Natural killer cell (primary cell): ENCODE measurements around the gene BSND. TPM values are rescaled to one million over a fixed set of nuclear protein-coding genes. Genes with fewer than 3 reads are reported as not detected.

Source experiments
- ATAC-seq, 3 donors: fragments of 150-1000 bp in 2 of 3; fragments of 200-7000 bp in 1 of 3; cut with Tn5 transposase; 1 replicate in 1 of 3; 2 replicates in 2 of 3; pipeline ENCODE4 v1.10.0; 2021; ENCODE audit warnings: mild to moderate bottlenecking in 2 of 3, moderate library complexity in 2 of 3
- DNase-seq, 2 donors: peaks; one replicate each; pipeline versions ENCODE4 v3.0.0 to v3.0.0-alpha.2; 2013 to 2021; ENCODE audit warnings: mixed read lengths in 1 of 2
- H3K27ac ChIP-seq: one replicate; pipeline ENCODE4 v1.5.1; 2013; ENCODE audit warnings: mild to moderate bottlenecking, low read length
- H3K27me3 ChIP-seq: one replicate; pipeline ENCODE4 v1.6.1; 2013; ENCODE audit warnings: low read length; ENCODE audit not compliant: control insufficient read depth, insufficient read depth
- H3K36me3 ChIP-seq: one replicate; pipeline ENCODE4 v1.6.1; 2013; ENCODE audit warnings: low read length; ENCODE audit not compliant: control insufficient read depth, insufficient read depth
- H3K4me1 ChIP-seq: one replicate; pipeline ENCODE4 v1.6.1; 2013; ENCODE audit warnings: low read length; ENCODE audit not compliant: control insufficient read depth, insufficient read depth
- H3K4me3 ChIP-seq: one replicate; pipeline ENCODE4 v1.5.1; 2013; ENCODE audit warnings: low read length
- H3K9me3 ChIP-seq: one replicate; pipeline ENCODE4 v1.6.1; 2013; ENCODE audit warnings: low read length; ENCODE audit not compliant: control insufficient read depth, insufficient read depth
- H3K27ac Mint-ChIP-seq, 2 donors: one replicate each; pipeline ENCODE4 v1.8.0; 2022; ENCODE audit warnings: mild to moderate bottlenecking in 2 of 2, mixed read lengths in 2 of 2, moderate library complexity in 1 of 2
- H3K27me3 Mint-ChIP-seq, 2 donors: one replicate each; pipeline ENCODE4 v1.8.0; 2022; ENCODE audit warnings: low read depth in 2 of 2, mixed read lengths in 2 of 2
- H3K36me3 Mint-ChIP-seq: one replicate; pipeline ENCODE4 v1.8.0; 2022; ENCODE audit warnings: mixed read lengths
- H3K4me1 Mint-ChIP-seq, 2 donors: one replicate each; pipeline ENCODE4 v1.8.0; 2022; ENCODE audit warnings: mixed read lengths in 2 of 2
- H3K4me3 Mint-ChIP-seq: one replicate; pipeline ENCODE4 v1.8.0; 2022; ENCODE audit warnings: mild to moderate bottlenecking, moderate library complexity, mixed read lengths
- H3K9me3 Mint-ChIP-seq, 2 donors: one replicate each; pipeline ENCODE4 v1.8.0; 2022; ENCODE audit warnings: mixed read lengths in 2 of 2
- CTCF ChIP-seq: fragments of 200-600 bp; IDR thresholded peaks from one replicate; pipeline ENCODE4 v1.8.0; 2022; ENCODE audit warnings: antibody characterized with exemption
- WGBS: methylation state at CpG from one replicate; pipeline ENCODE4 v1.1.7; 2013; ENCODE audit warnings: missing lambda C conversion rate; ENCODE audit not compliant: insufficient coverage; 5-methylcytosine and 5-hydroxymethylcytosine counted together
- intact Hi-C: fragments of 100-400 bp; cut with micrococcal nuclease; formaldehyde crosslinking; loops from one replicate; pipeline ENCODE4 v1.14.2; 2022
- total RNA-seq, 4 donors: library from RNA; stranded (reverse); fragments of 120-200 nt in 1 of 4; gene quantifications; one replicate each; pipeline versions ENCODE4 v1.2.3 to v1.2.4, GENCODE V29; 2013 to 2022

The BSND gene
- total RNA-seq, 3 donors from 2014 or later (not counting 1 experiment from before 2014, with no cell fraction given) = not detected

- no peak overlapping the region for H3K4me3 ChIP-seq
- no peaks in the 10 kb centered on the region for H3K4me1 ChIP-seq
- peaks cover 8% of the 10 kb centered on the region for H3K27me3 ChIP-seq
- no peak for TF ChIP-seq CTCF
- Mint-ChIP-seq H3K9me3 (no peaks in the 10 kb centered on the region), H3K27ac (no peak overlapping the region), H3K4me3 (no peak overlapping the region), H3K36me3 (no peaks in the 10 kb centered on the region), H3K27me3 (peaks cover 58 to 90% of the 10 kb centered on the region in 2 donors), H3K4me1 (peaks cover 0 to 7% of the 10 kb centered on the region in 2 donors)
- no peak for DNase-seq
- H3K27ac ChIP-seq = no peak overlapping the region
- intact Hi-C loops = no loop called here
- no peak for ATAC-seq
- H3K36me3 ChIP-seq = no peaks in the 10 kb centered on the region
- H3K9me3 ChIP-seq = no peaks in the 10 kb centered on the region
- 80% methylated on average over 8 of the region's 8 CpGs for WGBS
Observed at GRCh38 chr1:55037733-55038551, 39.2 kb downstream of the BSND start.

DNA sequence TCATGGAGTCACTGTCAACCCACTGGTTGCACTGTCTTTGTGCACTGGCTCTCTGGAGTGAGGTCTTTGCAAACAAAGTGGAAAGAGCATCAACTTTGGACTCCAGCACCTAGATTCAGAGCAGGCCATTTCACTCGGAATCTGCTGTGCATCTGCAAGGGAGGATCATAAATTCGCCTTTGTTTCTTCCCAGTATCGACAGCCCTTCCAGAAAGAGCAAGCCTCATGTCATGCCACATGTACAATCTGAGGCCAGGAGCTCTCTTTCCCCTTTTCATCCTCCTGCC lies 39.8 kb downstream of the BSND start:
- H3K36me3 Mint-ChIP-seq = no peaks in the 10 kb centered on the region

GRCh38 chr1:55038974-55039341 lies 40.2 kb downstream of the BSND start:
- ATAC-seq (no peak), DNase-seq (no peak)
- Histone ChIP-seq H3K9me3 (no peaks in the 10 kb centered on the region), H3K27ac (no peak overlapping the region), H3K4me3 (no peak overlapping the region), H3K4me1 (no peaks in the 10 kb centered on the region), H3K27me3 (peaks cover 8% of the 10 kb centered on the region), H3K36me3 (no peaks in the 10 kb centered on the region)
- 44% methylated on average over 9 of the region's 9 CpGs for WGBS
- no peak overlapping the region for H3K4me3 Mint-ChIP-seq
- H3K4me1 Mint-ChIP-seq = peaks cover 0 to 7% of the 10 kb centered on the region in 2 donors
- no peaks in the 10 kb centered on the region for H3K36me3 Mint-ChIP-seq
- intact Hi-C loops = no loop called here
- no peak overlapping the region for H3K27ac Mint-ChIP-seq
- peaks cover 51 to 85% of the 10 kb centered on the region in 2 donors for H3K27me3 Mint-ChIP-seq
- TF ChIP-seq CTCF = no peak
- H3K9me3 Mint-ChIP-seq = no peaks in the 10 kb centered on the region

More for the DNA sequence above, 39.8 kb downstream of the BSND start:
- peaks cover 53 to 87% of the 10 kb centered on the region in 2 donors for H3K27me3 Mint-ChIP-seq
- TF ChIP-seq CTCF = no peak
- H3K4me1 ChIP-seq = no peaks in the 10 kb centered on the region
- H3K36me3 ChIP-seq = no peaks in the 10 kb centered on the region
- ATAC-seq = no peak
- no peaks in the 10 kb centered on the region for H3K9me3 ChIP-seq
- intact Hi-C loops = no loop called here
- no peak overlapping the region for H3K4me3 Mint-ChIP-seq
- no peak overlapping the region for H3K27ac ChIP-seq
- no peaks in the 10 kb centered on the region for H3K9me3 Mint-ChIP-seq
- no peak overlapping the region for H3K27ac Mint-ChIP-seq
- no peak overlapping the region for H3K4me3 ChIP-seq
- peaks cover 0 to 7% of the 10 kb centered on the region in 2 donors for H3K4me1 Mint-ChIP-seq
- H3K27me3 ChIP-seq = peaks cover 8% of the 10 kb centered on the region
- no peak for DNase-seq
- 81% methylated on average over 3 of the region's 3 CpGs for WGBS
